Ascending aorta (tissue), 2 donors: ENCODE data around the gene AMMECR1. TPM values are rescaled to one million over a fixed set of nuclear protein-coding genes. Genes with fewer than 3 reads are reported as not detected.
A peak's percentile ranks its signal among the peaks of the same experiment; 100 is the strongest.
"Not testable (repeated sequence)": the region's sequence is repeated elsewhere in the genome, so short reads cannot be mapped to it uniquely, and the experiment has no call there.

Source experiments
- DNase-seq, 2 donors: peaks; one replicate each; pipeline ENCODE4 v3.0.0-alpha.2; 2019; ENCODE audit warnings: low spot score in 2 of 2
- H3K27ac ChIP-seq, 2 donors: fragments of 200-600 bp; sonication (generic); one replicate each; pipeline ENCODE4 v1.5.1; 2016 to 2017; ENCODE audit warnings: mild to moderate bottlenecking in 1 of 2
- H3K27me3 ChIP-seq: fragments of 200-600 bp; sonication (generic); one replicate; pipeline ENCODE4 v1.5.1; 2017
- H3K36me3 ChIP-seq, 2 donors: fragments of 200-600 bp; sonication (generic); one replicate each; pipeline ENCODE4 v1.5.1; 2016
- H3K4me1 ChIP-seq, 2 donors: fragments of 200-600 bp; sonication (generic); one replicate each; pipeline ENCODE4 v1.5.1; 2016 to 2017; ENCODE audit warnings: mild to moderate bottlenecking in 1 of 2
- H3K4me3 ChIP-seq, 2 donors: fragments of 200-600 bp; sonication (generic); one replicate each; pipeline ENCODE4 v1.5.1; 2016 to 2017; ENCODE audit warnings: mild to moderate bottlenecking in 1 of 2
- H3K9me3 ChIP-seq, 2 donors: fragments of 200-600 bp; sonication (generic); one replicate each; pipeline ENCODE4 v1.5.1; 2016
- intact Hi-C: fragments of 100-400 bp; cut with DNase I; formaldehyde crosslinking; loops from one replicate; pipeline ENCODE4 v1.15.1; 2023
- total RNA-seq: library from RNA; depleted of rRNA; stranded (reverse); fragments of >200 nt; gene quantifications from one replicate; pipeline ENCODE4 v1.1.0, GENCODE V29; 2016
- TF ChIP-seq, protein P1 (sequence below), 3 experiments: fragments of 200-600 bp in 2 of 3; fragments of 450-650 bp in 1 of 3; sonication (generic) in 2 of 3; IDR thresholded peaks; one replicate each; pipeline ENCODE4 v1.5.1; 2016 to 2019; ENCODE audit warnings: antibody characterized with exemption in 3 of 3, mild to moderate bottlenecking in 1 of 3, moderate library complexity in 1 of 3

Gene AMMECR1
- total RNA-seq, 1 donor from 2014 or later, result 3.5 TPM

DNA sequence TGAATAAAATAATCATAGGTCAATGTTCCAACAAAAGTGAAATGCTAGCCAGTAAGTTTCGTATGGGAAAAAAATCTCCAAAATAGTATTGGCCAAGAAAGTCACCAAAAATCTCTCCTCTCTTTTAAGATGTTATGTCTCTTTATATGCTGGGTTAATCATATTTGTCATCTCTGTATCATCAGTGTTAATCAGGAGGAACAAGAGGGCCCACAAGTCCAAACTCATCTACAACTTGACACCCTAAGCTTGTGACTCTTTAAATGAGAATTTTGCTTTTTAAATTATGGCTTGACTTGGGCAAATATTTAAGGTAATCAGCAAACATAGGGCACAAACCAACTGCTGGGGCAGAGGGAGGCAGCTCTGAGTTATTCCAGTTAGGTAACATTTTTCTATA, 75.5 kb downstream of the AMMECR1 start:
- TF ChIP-seq, protein P1, sequence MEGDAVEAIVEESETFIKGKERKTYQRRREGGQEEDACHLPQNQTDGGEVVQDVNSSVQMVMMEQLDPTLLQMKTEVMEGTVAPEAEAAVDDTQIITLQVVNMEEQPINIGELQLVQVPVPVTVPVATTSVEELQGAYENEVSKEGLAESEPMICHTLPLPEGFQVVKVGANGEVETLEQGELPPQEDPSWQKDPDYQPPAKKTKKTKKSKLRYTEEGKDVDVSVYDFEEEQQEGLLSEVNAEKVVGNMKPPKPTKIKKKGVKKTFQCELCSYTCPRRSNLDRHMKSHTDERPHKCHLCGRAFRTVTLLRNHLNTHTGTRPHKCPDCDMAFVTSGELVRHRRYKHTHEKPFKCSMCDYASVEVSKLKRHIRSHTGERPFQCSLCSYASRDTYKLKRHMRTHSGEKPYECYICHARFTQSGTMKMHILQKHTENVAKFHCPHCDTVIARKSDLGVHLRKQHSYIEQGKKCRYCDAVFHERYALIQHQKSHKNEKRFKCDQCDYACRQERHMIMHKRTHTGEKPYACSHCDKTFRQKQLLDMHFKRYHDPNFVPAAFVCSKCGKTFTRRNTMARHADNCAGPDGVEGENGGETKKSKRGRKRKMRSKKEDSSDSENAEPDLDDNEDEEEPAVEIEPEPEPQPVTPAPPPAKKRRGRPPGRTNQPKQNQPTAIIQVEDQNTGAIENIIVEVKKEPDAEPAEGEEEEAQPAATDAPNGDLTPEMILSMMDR (IDR thresholded peaks at IDR 0.05), result no peak
- H3K9me3 ChIP-seq, result peaks cover 0 to 8% of the 10 kb centered on the region in 2 donors
- intact Hi-C loops, result no loop called here
- H3K4me3 ChIP-seq, result no peak overlapping the region
- no peaks in the 10 kb centered on the region for H3K36me3 ChIP-seq
- H3K4me1 ChIP-seq, result no peaks in the 10 kb centered on the region
- no peak overlapping the region for H3K27ac ChIP-seq
- no peaks in the 10 kb centered on the region for H3K27me3 ChIP-seq
- DNase-seq, result no peak

DNA sequence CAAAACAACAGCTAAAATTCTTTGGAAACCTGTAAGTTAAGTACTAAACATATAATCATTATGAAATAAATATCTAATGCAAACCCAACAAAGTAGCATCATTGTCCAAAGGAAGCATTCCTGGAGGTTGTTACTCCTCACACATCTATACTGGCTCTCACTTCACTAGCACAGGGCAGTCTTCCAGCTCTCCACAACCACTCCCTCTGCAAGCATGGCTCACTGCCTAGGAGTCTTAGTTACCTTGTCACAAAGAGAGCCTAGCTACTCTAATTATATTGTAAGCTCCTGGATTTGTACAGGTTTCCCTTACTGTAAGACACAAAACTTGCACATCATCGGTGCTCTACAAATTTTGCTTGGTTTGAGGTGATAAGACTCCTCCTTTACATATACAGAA, 76.1 kb downstream of the AMMECR1 start:
- Histone ChIP-seq H3K4me3 (no peak overlapping the region), H3K36me3 (no peaks in the 10 kb centered on the region), H3K4me1 (no peaks in the 10 kb centered on the region), H3K9me3 (peaks cover 0 to 8% of the 10 kb centered on the region in 2 donors), H3K27me3 (no peaks in the 10 kb centered on the region), H3K27ac (no peak overlapping the region)
- intact Hi-C loops, result no loop called here
- no peak for DNase-seq
- TF ChIP-seq, protein P1 (IDR thresholded peaks at IDR 0.05), result no peak

DNA sequence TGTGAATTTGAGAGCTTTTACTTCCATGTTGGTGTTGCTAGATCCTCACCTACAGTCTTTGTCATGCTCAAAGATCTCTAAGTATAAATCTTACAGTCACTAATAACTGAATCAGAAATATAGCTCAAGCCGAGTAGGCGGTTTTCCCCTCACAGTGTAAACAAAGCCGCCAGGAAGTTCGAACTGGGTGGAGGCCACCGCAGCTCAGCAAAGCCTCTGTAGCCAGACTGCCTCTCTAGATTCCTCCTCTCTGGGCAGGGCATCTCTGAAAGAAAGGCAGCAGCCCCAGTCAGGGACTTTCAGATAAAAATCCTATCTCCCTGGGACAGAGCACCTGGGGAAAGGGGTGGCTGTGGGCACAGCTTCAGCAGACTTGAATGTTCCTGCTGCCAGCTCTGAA, 79.6 kb downstream of the AMMECR1 start:
- H3K4me3 ChIP-seq, H3K27ac ChIP-seq, intact Hi-C loops, H3K36me3 ChIP-seq, H3K27me3 ChIP-seq, DNase-seq, H3K4me1 ChIP-seq: not testable (repeated sequence)
- H3K9me3 ChIP-seq, result peaks cover 0 to 13% of the 10 kb centered on the region in 2 donors

DNA sequence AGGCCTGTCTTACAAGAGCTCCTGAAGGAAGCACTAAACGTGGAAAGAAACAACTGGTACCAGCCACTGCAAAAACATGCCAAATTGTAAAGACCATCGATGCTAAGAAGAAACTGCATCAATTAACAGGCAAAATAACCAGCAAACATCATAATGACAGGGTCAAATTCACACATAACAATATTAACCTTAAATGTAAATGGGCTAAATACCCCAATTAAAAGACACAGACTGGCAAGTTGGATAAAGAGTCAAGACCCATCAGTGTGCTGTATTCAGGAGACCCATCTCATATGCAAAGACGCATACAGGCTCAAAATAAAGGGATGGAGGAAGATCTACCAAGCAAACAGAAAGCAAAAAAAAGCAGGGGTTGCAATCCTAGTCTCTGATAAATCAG, 86.4 kb downstream of the AMMECR1 start:
- H3K4me3 ChIP-seq, H3K4me1 ChIP-seq, H3K27ac ChIP-seq, DNase-seq, H3K27me3 ChIP-seq, intact Hi-C loops, H3K9me3 ChIP-seq, H3K36me3 ChIP-seq: not testable (repeated sequence)

DNA sequence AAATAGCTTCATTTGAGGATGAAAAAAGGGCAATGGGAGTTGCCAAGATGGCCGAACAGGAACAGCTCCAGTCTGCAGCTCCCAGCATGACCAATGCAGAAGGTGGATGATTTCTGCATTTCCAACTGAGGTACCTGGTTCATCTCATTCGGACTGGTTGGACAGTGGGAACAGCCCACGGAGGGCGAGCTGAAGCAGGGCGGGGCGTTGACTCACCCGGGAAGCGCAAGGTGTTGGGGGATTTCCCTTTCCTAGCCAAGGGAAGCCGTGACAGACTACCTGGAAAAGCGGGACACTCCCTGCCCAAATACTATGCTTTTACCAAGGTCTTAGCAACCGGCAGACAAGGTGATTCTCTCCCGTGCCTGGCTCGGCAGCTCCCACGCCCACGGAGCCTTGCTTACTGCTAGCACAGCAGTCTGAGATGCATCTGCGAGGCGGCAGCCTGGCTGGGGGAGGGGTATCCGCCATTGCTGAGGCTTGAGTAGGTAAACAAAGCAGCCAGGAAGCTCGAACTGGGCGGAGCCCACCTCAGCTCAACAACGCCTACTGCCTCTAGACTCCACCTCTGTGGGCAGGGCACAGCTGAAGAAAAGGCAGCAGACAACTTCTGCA, 88.3 kb downstream of the AMMECR1 start:
- peak in 1 of 2 donors; percentile 62 for DNase-seq
- not testable (repeated sequence) for H3K27ac ChIP-seq, H3K4me3 ChIP-seq

DNA sequence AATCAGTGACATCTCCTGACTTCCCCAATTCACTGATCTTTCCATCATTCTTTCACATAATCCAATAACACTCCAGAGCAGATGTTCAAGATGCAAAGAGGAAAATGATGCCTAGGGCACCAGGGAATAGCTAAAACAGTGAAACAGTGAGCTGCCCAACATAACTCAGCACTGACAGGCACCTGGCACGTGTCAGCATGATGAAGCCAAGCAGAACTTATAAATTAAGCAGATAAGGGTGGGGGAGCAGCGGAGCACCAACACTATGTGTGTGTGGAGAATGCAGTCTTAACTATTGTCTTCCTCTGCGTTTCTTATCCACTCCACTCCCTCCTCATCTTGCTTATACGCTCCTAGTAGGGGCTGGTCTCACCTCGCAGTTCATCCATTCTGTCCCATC, 89.4 kb downstream of the AMMECR1 start:
- H3K4me1 ChIP-seq, result no peaks in the 10 kb centered on the region
- H3K36me3 ChIP-seq, result no peaks in the 10 kb centered on the region
- DNase-seq, result no peak
- no peaks in the 10 kb centered on the region for H3K27me3 ChIP-seq
- no peak overlapping the region for H3K27ac ChIP-seq
- intact Hi-C loops, result no loop called here
- H3K4me3 ChIP-seq, result no peak overlapping the region
- peaks cover 0 to 6% of the 10 kb centered on the region in 2 donors for H3K9me3 ChIP-seq
- TF ChIP-seq, protein P1 (IDR thresholded peaks at IDR 0.05), result no peak

More for the DNA sequence above, 88.3 kb downstream of the AMMECR1 start:
- H3K9me3 ChIP-seq, intact Hi-C loops, H3K36me3 ChIP-seq, H3K4me1 ChIP-seq, H3K27me3 ChIP-seq: not testable (repeated sequence)

DNA sequence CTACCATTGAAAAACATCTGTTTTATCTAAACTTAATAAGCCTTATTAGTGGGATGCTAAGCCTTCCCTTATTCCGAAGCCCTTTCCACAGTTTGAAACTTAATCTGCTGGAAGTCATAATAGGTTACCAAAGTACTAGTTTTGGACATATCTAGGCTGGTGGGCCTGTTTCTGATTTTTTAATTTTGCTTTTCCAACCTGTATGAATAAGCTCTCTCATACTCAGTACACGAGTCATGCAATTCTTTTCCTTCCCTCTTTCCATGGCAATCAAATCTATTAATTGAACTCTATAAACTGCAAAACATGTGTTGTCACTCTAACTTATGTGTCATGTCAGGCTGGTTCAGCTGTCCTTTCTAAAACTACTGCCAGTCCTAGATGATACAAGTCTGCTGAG, 91.0 kb downstream of the AMMECR1 start:
- H3K36me3 ChIP-seq, result no peaks in the 10 kb centered on the region
- no peaks in the 10 kb centered on the region for H3K4me1 ChIP-seq
- intact Hi-C loops, result no loop called here
- no peak overlapping the region for H3K27ac ChIP-seq
- peaks cover 0 to 2% of the 10 kb centered on the region in 2 donors for H3K9me3 ChIP-seq
- no peak overlapping the region for H3K4me3 ChIP-seq
- DNase-seq, result no peak
- no peaks in the 10 kb centered on the region for H3K27me3 ChIP-seq
- TF ChIP-seq, protein P1 (IDR thresholded peaks at IDR 0.05), result no peak
